Motor neuron (in vitro differentiated cells): ENCODE results near the gene KIF14. TPM values are rescaled to one million over a fixed set of nuclear protein-coding genes. Genes with fewer than 3 reads are reported as not detected.

Source experiments
- ATAC-seq, 8 experiments: fragments of 200-7000 bp; cut with Tn5 transposase; replicated peaks in 6 of 8; 2 replicates each; pipeline ENCODE4 v1.8.0; 2021; ENCODE audit warnings: mild to moderate bottlenecking in 8 of 8, moderate library complexity in 8 of 8
- H3K27ac ChIP-seq, 2 donors: fragments of 250-450 bp; sonication (Bioruptor Pico); 2 replicates each; pipeline ENCODE4 v1.9.0; 2021; ENCODE audit warnings: antibody characterized with exemption in 2 of 2, mild to moderate bottlenecking in 2 of 2, moderate library complexity in 1 of 2
- H3K4me1 ChIP-seq, 2 donors: fragments of 250-450 bp; sonication (Bioruptor Pico); replicated peaks in 1 of 2; 2 replicates each; pipeline ENCODE4 v1.6.1; 2021; ENCODE audit warnings: antibody characterized with exemption in 2 of 2, mild to moderate bottlenecking in 2 of 2, moderate library complexity in 1 of 2
- H3K4me3 ChIP-seq, 5 donors: fragments of 250-450 bp; sonication (Bioruptor Pico); 2 replicates each; pipeline ENCODE4 v1.9.0; 2021; ENCODE audit warnings: antibody characterized with exemption in 5 of 5, mild to moderate bottlenecking in 5 of 5, moderate library complexity in 4 of 5
- WGBS, 10 experiments: fragments of 450-650 bp; shearing (Covaris generic); methylation state at CpG; one replicate each; pipeline ENCODE4 v1.0.0; 2022; 5-methylcytosine and 5-hydroxymethylcytosine counted together
- in situ Hi-C, 9 experiments: fragments of 400-800 bp; cut with MboI; loops; one replicate each; pipeline ENCODE4 v1.15.0; 2021; ENCODE audit warnings: low sequenced_read_pairs in 9 of 9, low pct_unique_long_range_greater_than_20kb in 2 of 9; ENCODE audit not compliant: unreplicated experiment in 9 of 9
- total RNA-seq, 8 experiments: library from RNA; unstranded; fragments of 300-600 nt; gene quantifications; 2 replicates each; pipeline versions ENCODE4 v1.2.3 to v1.2.4, GENCODE V29; 2022

KIF14 gene
- total RNA-seq, 8 experiments from 2014 or later = 0.15 to 15.9 (median 1.1) TPM

- H3K27ac ChIP-seq = no peak overlapping the region
- no peak overlapping the region for H3K4me3 ChIP-seq
- ATAC-seq = no peak
- in situ Hi-C loops = loop anchor here in 3 of 9 experiments (25.0 kb wide), 2 partner anchors 109 to 184 kb away; partner anchors contain the start of gene CAMSAP2 (in 1 of the 3)
- 69 to 81% (median 77%) methylated on average over 2 to 5 of the region's 7 CpGs; no CpG with 5 or more reads in 6 of the 10 experiments for WGBS, 10 experiments
- H3K4me1 ChIP-seq = peaks cover 4 to 13% of the 10 kb centered on the region in 2 donors
Observed at GRCh38 chr1:200628223-200628881, 7.8 kb upstream of the KIF14 start.

DNA sequence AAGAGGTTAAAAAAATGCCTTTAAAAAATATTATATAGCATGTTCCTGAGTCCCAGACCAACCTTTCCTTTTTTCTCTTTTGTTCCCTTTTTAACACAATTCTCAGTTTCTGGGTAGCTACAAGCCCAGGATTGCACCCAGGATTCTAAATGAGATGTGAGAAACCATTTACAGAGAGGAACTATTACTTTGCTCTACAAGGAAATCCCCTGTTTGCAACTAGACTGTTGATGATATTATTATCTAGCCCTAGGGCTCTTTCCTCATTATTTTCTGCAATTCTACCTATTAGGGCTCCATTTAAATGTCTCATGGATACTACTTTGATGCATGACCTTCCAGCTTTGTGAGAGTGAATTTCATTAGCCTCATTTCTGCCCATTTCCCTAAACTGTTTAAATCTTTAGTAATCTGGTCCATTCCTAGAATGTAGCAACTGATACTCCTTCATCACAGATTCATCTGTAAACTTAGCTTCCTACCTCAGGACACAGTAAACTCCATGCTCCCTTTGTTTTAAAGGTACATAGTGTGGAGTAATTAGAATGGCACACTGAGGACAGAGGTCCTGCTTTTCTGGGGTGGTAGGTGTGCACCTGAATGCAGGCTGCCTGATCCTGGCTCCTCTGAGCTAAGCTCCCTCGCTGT lies 7.1 kb upstream of the KIF14 start:
- Histone ChIP-seq H3K27ac (no peak overlapping the region), H3K4me3 (no peak overlapping the region), H3K4me1 (peaks cover 4 to 13% of the 10 kb centered on the region in 2 donors)
- no peak for ATAC-seq
- in situ Hi-C loops = loop anchor here in 3 of 9 experiments (25.0 kb wide), 2 partner anchors 110 to 185 kb away; partner anchors contain the start of gene CAMSAP2 (in 1 of the 3)
- 33 to 100% (median 86%) methylated on average over 1 of the region's 1 CpG; no CpG with 5 or more reads in 2 of the 10 experiments for WGBS, 10 experiments

- no peak for ATAC-seq
- H3K4me1 ChIP-seq = peaks cover 4 to 13% of the 10 kb centered on the region in 2 donors
- in situ Hi-C loops = loop anchor here in 3 of 9 experiments (25.0 kb wide), 2 partner anchors 110 to 185 kb away; partner anchors contain the start of gene CAMSAP2 (in 1 of the 3)
- no peak overlapping the region for H3K4me3 ChIP-seq
- H3K27ac ChIP-seq = no peak overlapping the region
- 56 to 100% (median 79%) methylated on average over 1 to 5 of the region's 5 CpGs for WGBS, 10 experiments
Observed at GRCh38 chr1:200626853-200627534, 6.4 kb upstream of the KIF14 start.

GRCh38 chr1:200625381-200625824 lies 4.9 kb upstream of the KIF14 start:
- peak in 7 of 8 experiments; percentile 16 to 46 (median 27) for ATAC-seq
- in situ Hi-C loops = loop anchor here in 3 of 9 experiments (25.0 kb wide), 2 partner anchors 112 to 187 kb away; partner anchors contain the start of gene CAMSAP2 (in 1 of the 3)

GRCh38 chr1:200624679-200625335 lies 4.3 kb upstream of the KIF14 start:
- Histone ChIP-seq H3K4me3 (no peak overlapping the region), H3K4me1 (peaks cover 4 to 13% of the 10 kb centered on the region in 2 donors), H3K27ac (no peak overlapping the region)
- ATAC-seq = peak in 1 of 8 experiments; percentile 1
- WGBS, 10 experiments = 0 to 95% (median 73%) methylated on average over 1 to 2 of the region's 2 CpGs; no CpG with 5 or more reads in 2 of the 10 experiments
- in situ Hi-C loops = loop anchor here in 4 of 9 experiments (25.0 kb wide), 2 partner anchors 112 to 187 kb away; partner anchors contain the start of gene CAMSAP2 (in 1 of the 4)

More at GRCh38 chr1:200625381-200625824, 4.9 kb upstream of the KIF14 start:
- Histone ChIP-seq H3K27ac (no peak overlapping the region), H3K4me1 (peaks cover 4 to 13% of the 10 kb centered on the region in 2 donors), H3K4me3 (no peak overlapping the region)
- 0 to 20% (median 0%) methylated on average over 1 of the region's 1 CpG; no CpG with 5 or more reads in 2 of the 10 experiments for WGBS, 10 experiments

- WGBS, 10 experiments = 0 to 22% (median 7%) methylated on average over 1 to 6 of the region's 6 CpGs
- peaks cover 0 to 2% of the 10 kb centered on the region in 2 donors for H3K4me1 ChIP-seq
- in situ Hi-C loops = loop anchor here in 1 of 9 experiments (25.0 kb wide), 1 partner anchor 192 kb away; no protein-coding TSS in a partner anchor
- ATAC-seq = no peak
- H3K27ac ChIP-seq = no peak overlapping the region
- H3K4me3 ChIP-seq = peak overlapping the region; percentile 49 to 70 (median 55)
Observed at GRCh38 chr1:200619894-200620272, 668 bp downstream of the KIF14 start.

- ATAC-seq = peak in 7 of 8 experiments; percentile 43 to 99 (median 59)
Observed at GRCh38 chr1:200610846-200611245, 9.7 kb downstream of the KIF14 start.

DNA sequence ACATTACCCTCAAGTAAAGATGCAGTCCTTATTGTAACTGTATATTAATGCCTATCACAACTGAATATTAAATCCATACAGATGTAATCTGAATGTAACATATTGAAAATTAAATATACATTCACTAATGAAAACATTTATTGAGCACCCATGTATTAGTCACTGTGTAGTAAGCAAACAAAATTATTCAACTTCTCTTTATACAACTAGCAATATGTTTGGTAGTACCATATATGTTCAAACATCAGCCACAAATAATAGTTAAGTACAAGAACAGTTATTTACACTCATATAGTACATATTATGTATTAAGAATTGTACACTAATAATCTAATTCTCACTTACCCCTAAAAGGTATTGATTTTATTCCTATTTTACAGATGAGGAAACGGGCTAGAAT lies 17.9 kb downstream of the KIF14 start:
- Histone ChIP-seq H3K4me1 (no peaks in the 10 kb centered on the region), H3K4me3 (no peak overlapping the region), H3K27ac (no peak overlapping the region)
- WGBS, 10 experiments = 83 to 100% (median 96%) methylated on average over 1 of the region's 1 CpG; no CpG with 5 or more reads in 2 of the 10 experiments
- no peak for ATAC-seq
- in situ Hi-C loops = loop anchor here in 1 of 9 experiments (25.0 kb wide), 1 partner anchor 210 kb away; no protein-coding TSS in a partner anchor

More at GRCh38 chr1:200610846-200611245, 9.7 kb downstream of the KIF14 start:
- in situ Hi-C loops = loop anchor here in 1 of 9 experiments (25.0 kb wide), 1 partner anchor 201 kb away; no protein-coding TSS in a partner anchor
- WGBS, 10 experiments = 0 to 81% (median 45%) methylated on average over 2 of the region's 2 CpGs; no CpG with 5 or more reads in 2 of the 10 experiments
- no peak overlapping the region for H3K27ac ChIP-seq
- no peak overlapping the region for H3K4me3 ChIP-seq
- no peaks in the 10 kb centered on the region for H3K4me1 ChIP-seq

GRCh38 chr1:200590001-200590400 lies 30.6 kb downstream of the KIF14 start:
- in situ Hi-C loops = no loop called here
- Histone ChIP-seq H3K4me3 (no peak overlapping the region), H3K4me1 (no peaks in the 10 kb centered on the region), H3K27ac (no peak overlapping the region)
- WGBS, 10 experiments = 63 to 100% (median 82%) methylated on average over 1 of the region's 1 CpG; no CpG with 5 or more reads in 3 of the 10 experiments
- ATAC-seq = no peak

- H3K27ac ChIP-seq = no peak overlapping the region
- in situ Hi-C loops = no loop called here
- peak in 2 of 8 experiments; percentile 27 to 63 for ATAC-seq
Observed at GRCh38 chr1:200588698-200589097, 31.9 kb downstream of the KIF14 start.

DNA sequence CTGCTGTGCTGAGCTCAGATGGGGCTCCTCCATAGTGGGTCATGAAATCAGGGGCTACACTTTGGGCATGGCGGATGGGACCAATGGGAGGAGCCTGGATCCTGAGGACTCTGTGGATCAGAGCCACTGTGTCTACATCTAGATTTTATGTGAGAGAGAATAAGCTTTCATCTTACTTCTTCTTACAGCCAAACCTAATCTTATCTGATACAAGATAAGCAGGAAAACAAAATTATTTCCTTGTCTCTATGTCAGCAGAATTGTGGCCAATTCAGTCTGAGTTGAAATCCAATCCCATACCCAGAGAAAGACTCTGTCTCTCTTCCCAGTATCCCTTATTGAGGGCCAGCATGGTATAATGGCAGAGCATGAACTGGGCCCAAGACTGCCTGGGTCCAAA lies 56.2 kb downstream of the KIF14 start:
- ATAC-seq = no peak
- WGBS, 10 experiments = 89 to 100% (median 100%) methylated on average over 1 of the region's 1 CpG; no CpG with 5 or more reads in 5 of the 10 experiments
- Histone ChIP-seq H3K4me1 (no peaks in the 10 kb centered on the region), H3K27ac (no peak overlapping the region), H3K4me3 (no peak overlapping the region)
- in situ Hi-C loops = no loop called here

More at GRCh38 chr1:200588698-200589097, 31.9 kb downstream of the KIF14 start:
- no peaks in the 10 kb centered on the region for H3K4me1 ChIP-seq
- H3K4me3 ChIP-seq = no peak overlapping the region

- no peak for ATAC-seq
- no peak overlapping the region for H3K27ac ChIP-seq
- no peaks in the 10 kb centered on the region for H3K4me1 ChIP-seq
- no peak overlapping the region for H3K4me3 ChIP-seq
- in situ Hi-C loops = no loop called here
- 20 to 100% (median 63%) methylated on average over 1 of the region's 1 CpG; no CpG with 5 or more reads in 1 of the 10 experiments for WGBS, 10 experiments
Observed at GRCh38 chr1:200561856-200562214, 58.7 kb downstream of the KIF14 start.
